Inferior parietal cortex (tissue), 1 donor: ENCODE results near the gene MYL7.

Experiments
- DNase-seq: peaks from one replicate; pipeline ENCODE4 v3.0.0-alpha.2; 2016; ENCODE audit errors: extremely low spot score

The MYL7 gene

DNA sequence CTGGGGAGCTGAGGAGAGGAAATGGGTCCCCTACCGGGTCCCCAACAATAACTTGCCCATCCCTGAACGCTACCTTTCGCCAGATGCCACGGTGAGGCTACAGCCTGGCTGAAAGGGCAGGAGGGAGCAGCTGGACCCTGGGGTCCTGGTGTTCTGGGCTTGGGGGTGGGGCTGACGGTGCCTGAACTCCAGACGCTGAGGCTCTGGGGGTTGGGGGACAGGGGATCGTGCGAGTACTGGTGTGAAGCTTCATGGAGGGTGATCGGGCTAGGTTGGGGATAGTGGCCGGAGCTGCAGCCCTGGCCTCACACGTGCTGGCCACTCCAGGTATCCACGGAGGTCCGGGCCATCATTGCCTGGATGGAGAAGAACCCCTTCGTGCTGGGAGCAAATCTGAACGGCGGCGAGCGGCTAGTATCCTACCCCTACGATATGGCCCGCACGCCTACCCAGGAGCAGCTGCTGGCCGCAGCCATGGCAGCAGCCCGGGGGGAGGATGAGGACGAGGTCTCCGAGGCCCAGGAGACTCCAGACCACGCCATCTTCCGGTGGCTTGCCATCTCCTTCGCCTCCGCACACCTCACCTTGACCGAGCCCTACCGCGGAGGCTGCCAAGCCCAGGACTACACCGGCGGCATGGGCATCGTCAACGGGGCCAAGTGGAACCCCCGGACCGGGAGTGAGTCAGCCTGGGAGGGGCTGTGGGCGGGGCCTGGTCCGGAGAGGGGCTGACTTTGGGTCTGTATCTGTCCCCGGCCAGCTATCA lies 28.7 kb downstream of the MYL7 start:
- DNase-seq = no peak

DNA sequence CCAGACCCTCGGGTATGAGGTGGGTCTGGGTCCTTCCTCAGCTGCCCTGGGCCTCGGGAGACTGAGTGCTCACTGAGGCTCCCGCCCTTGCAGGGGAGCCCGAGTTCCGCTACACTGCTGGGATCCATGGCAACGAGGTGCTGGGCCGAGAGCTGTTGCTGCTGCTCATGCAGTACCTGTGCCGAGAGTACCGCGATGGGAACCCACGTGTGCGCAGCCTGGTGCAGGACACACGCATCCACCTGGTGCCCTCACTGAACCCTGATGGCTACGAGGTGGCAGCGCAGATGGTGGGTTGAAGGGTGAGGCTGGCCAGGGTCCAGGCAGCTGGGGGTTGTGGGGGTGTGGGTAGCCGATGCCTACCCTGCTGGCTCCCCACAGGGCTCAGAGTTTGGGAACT lies 29.4 kb downstream of the MYL7 start:
- no peak for DNase-seq

DNA sequence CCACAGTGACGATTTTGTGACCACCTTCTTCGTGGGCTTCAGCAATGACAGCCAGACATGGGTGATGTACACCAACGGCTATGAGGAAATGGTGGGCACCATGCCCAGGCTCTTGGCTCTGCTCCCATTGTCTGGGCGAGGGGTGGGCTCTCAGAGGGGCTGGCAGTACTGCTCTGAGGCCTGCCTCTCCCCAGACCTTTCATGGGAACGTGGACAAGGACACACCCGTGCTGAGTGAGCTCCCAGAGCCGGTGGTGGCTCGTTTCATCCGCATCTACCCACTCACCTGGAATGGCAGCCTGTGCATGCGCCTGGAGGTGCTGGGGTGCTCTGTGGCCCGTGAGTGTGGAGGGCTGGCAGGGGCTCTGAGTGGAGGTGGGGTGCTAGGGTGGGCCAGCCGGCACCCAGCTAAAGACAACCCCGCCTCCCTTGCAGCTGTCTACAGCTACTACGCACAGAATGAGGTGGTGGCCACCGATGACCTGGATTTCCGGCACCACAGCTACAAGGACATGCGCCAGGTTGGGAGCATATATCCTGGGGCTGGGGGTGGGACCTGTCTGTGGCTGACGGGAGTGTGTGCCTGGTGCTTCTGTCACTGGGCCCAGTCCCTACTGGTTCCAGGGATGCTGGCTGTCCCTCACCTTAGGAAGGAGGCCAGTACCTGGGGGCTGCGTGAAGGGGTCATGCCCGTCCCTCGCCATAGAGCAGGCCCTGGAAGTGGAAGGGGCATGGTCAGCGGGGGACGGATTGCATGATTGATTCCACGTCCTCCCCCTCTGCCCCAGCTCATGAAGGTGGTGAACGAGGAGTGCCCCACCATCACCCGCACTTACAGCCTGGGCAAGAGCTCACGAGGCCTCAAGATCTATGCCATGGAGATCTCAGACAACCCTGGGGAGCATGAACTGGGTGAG lies 30.2 kb downstream of the MYL7 start:
- no peak for DNase-seq

GRCh38 chr7:44109991-44110390 lies 31.1 kb downstream of the MYL7 start:
- no peak for DNase-seq

DNA sequence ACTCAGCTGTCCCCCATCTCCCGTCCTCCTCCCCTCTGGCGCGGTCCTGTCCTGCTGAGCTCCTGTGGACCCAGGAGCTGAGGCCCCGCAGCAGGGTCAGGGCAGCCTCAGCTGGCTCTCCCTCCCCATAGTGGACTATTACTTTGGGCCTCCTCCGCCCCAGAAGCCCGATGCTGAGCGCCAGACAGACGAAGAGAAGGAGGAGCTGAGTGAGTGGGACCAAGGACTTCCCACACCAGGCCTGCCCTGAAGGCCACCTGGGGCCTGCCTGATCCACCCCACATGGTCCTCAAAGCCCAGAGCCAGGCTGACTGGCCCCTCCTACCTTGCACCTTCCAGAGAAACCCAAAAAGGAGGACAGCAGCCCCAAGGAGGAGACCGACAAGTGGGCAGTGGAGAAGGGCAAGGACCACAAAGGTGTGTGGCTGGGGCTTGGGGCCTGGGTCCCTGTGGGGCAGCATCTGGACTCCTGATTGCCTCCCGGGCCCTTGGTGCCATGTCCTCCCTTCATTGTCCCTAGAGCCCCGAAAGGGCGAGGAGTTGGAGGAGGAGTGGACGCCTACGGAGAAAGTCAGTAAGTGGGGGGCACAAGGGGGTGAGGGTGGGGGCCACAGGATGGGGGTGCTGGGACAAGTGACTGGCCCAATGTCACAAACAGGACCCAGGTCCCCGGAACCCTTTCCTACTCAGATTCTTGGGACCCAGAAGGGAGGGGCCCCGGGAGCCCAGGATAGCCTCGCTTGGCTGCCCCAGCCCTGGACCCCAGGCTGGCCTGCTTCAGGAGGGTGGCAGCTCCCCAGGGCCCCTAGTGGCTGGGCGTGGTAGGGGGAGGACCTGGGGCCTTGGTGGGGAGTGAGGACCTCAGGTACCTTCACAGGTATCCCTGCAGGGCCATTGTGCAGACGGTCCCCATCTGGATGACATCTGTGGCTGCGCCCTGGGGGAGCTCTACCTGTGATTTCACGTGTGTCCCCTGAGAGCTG lies 32.1 kb downstream of the MYL7 start:
- DNase-seq = no peak

DNA sequence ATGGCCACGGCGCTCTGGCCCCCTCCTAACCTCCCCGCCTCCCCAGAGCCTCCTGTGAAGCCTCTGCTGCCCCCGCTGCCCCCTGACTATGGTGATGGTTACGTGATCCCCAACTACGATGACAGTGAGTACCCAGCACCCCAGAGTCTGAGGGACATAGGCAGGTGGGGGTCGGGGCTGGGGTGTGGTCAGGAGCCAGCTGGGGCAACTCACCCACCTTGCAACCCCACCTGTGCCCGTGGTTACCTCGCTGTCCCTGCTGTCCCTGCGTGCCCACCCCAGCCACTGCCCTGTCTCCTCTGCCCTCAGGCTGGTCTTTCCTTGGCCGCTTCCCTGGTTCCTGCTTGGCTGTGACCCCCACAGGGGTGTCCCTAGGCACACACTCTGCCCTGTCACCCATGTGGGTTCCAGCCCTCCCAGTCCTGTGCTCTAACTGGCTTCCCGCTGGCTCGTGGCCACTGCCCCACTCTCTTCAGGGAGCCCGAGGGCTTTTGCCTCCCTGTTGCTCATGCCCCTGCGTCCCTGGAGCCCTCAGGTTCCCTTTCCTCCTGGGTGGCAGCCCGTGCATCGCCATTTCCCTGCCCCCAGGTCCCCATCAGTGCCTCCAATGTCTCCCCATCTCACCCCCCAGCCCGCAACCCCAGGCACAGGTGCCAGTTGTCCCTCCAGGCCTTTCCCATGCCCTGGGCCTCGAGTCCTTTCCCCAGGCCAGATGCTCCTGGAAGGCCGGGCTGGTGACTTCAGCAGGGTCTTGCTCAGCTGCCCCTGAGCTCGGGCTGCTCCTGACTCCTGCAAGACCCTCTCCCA lies 33.0 kb downstream of the MYL7 start:
- DNase-seq = no peak

DNA sequence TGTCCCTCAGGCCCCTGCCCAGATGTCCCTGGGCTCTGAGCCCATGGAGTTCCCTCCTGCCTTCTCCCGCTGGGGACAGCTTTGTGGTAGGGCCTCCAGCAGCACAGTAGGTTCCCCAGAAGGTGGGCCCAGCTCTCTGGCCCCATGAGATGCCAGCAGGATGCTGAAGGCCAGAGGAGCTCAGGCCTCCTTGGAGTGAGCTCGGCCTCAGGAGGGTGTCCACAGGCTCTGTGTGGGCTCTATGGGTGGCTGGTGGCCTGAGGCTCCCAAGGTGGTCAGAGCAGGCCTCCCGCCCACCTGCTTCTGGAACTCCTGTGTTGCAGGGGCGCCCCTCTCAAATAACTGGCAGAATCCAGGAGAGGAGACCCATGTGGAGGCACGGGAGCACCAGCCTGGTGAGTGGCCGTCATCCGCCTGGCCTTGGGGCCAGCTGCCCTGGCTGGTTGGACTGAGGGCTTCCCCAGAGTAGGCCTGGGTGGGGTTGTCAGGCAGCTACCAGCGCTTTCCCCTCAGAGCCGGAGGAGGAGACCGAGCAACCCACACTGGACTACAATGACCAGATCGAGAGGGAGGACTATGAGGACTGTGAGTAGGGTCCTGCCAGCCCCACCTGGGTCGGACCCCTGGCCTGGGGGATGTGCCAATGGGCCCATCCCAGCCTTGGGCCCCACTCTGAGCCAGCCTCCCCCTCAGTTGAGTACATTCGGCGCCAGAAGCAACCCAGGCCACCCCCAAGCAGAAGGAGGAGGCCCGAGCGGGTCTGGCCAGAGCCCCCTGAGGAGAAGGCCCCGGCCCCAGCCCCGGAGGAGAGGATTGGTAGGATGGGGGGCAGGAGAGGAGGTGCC lies 33.8 kb downstream of the MYL7 start:
- no peak for DNase-seq

GRCh38 chr7:44106311-44107065 lies 34.6 kb downstream of the MYL7 start:
- no peak for DNase-seq

GRCh38 chr7:44105832-44106231 lies 35.3 kb downstream of the MYL7 start:
- DNase-seq = no peak

GRCh38 chr7:44104860-44105771 lies 36.0 kb downstream of the MYL7 start:
- no peak for DNase-seq

- DNase-seq = no peak
These were observed 36.9 kb downstream of the MYL7 start, which contains the start of gene AEBP1 for GRCh38 chr7:44103923-44104859. Gene AEBP1 (plus strand): TSS chr7:44104345. CDS start chr7:44104666, 321 bp downstream.

DNA sequence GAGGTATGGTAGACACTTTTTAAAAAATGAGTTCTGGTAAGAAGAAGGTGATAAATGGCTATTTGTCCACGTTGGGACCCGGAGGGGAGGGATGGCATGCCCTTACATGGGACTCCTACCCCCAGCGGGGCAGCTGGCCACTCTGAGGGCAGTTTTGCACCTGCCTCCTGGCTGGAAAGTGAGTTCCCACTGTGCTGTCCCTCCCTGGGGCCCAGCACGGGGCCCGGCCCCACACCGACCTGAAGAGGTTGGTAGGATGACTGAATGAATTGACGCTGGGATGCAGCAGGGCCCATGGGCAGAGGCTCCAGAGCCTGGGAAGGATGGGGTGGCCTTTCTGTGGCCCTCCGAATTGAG lies 37.6 kb downstream of the MYL7 start:
- no peak for DNase-seq

DNA sequence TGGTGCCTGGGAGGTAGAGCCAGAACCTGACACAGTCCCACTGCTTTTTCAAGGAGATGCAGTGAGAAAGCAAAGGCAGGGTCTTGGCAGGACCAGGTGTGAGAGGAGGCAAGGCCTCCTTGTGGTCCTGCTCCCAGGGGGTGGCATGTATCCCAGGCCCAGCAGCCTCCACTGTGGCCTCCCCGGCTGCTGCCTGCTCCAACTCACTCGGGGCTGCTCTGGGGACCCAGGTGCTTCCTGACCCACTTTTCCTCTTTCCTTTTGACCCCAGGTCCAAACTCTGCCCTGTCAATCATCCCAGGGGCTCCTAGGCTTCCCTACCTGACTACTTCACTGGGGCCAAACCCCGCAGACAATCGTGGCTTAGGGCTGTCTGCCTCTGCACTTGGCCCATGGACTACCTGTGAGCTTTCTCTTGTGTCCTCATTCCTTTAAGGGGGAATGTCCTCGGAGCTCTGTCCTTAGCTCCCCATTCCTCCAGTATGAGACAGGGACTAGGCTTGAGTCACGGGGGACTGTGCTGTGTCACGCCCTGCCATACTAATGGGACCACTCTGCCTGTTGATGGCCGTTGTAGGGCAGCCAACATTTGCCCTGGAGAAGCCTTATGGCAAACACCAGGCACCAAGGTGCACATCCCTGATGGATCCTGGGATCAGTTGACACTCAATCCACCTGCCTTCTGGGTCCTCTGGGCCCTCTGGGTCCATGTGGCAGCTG lies 38.1 kb downstream of the MYL7 start:
- DNase-seq = no peak

DNA sequence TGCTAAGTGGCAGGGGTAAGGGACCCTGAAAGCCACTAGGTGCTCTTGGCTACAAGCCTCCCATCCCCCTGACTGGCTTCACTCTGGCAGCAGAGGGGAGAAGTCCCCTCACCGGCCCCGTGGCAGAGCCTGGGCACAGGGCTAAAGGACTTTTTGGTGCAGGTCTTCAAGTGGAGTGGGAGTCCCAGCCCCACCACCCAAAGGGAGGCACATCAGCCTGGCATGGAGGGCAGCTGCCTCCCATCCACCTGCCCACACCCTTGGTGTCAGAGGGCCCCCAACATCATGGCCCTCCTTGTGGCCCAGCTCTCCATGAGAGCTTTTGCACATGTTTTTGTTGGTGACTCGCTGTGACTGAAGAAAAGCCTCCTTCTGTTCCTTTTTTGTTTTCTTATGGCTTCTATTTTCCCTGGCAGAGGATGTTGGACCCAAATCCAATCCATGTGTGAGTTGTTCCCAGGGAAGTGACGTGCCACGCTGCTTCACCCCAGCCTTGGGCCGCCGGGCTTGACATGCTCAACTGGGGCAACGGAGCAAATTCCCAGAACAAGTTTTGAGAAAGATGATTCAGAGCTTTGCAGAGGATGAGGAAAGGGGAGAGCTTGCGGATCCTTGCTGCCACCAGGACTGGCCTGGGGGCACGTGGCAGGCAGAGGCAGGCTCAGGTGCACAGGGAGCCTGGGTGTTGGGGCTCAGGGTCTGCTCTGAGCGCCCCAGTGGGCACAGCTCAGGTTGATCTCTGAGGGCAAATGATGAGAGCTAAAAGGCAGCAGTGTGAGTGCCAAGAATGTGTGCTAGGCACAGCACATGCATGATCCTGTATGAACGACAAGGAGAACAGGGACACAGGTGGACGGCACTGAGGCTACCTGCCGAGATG lies 38.9 kb downstream of the MYL7 start:
- no peak for DNase-seq

GRCh38 chr7:44101303-44101965 lies 39.7 kb downstream of the MYL7 start:
- no peak for DNase-seq
